CD4-positive, alpha-beta T cell treated with Interleukin-21 for 1 hour (primary cell): Measurements from ENCODE around the gene FBXO40.
A peak's percentile ranks its signal among the peaks of the same experiment; 100 is the strongest.
"Not testable (repeated sequence)": the region's sequence is repeated elsewhere in the genome, so short reads cannot be mapped to it uniquely, and the experiment has no call there.

Experiments
- DNase-seq: peaks from one replicate; pipeline ENCODE4 v3.0.0-alpha.2; 2020

Gene FBXO40, protein sequence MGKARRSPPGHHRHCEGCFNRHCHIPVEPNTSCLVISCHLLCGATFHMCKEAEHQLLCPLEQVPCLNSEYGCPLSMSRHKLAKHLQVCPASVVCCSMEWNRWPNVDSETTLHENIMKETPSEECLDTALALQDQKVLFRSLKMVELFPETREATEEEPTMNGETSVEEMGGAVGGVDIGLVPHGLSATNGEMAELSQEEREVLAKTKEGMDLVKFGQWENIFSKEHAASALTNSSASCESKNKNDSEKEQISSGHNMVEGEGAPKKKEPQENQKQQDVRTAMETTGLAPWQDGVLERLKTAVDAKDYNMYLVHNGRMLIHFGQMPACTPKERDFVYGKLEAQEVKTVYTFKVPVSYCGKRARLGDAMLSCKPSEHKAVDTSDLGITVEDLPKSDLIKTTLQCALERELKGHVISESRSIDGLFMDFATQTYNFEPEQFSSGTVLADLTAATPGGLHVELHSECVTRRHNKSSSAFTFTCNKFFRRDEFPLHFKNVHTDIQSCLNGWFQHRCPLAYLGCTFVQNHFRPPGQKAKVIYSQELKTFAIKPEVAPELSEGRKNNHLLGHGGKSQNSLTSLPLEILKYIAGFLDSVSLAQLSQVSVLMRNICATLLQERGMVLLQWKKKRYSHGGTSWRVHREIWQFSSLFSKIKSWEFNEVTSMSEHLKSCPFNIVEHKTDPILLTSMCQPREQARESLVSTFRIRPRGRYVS

DNA sequence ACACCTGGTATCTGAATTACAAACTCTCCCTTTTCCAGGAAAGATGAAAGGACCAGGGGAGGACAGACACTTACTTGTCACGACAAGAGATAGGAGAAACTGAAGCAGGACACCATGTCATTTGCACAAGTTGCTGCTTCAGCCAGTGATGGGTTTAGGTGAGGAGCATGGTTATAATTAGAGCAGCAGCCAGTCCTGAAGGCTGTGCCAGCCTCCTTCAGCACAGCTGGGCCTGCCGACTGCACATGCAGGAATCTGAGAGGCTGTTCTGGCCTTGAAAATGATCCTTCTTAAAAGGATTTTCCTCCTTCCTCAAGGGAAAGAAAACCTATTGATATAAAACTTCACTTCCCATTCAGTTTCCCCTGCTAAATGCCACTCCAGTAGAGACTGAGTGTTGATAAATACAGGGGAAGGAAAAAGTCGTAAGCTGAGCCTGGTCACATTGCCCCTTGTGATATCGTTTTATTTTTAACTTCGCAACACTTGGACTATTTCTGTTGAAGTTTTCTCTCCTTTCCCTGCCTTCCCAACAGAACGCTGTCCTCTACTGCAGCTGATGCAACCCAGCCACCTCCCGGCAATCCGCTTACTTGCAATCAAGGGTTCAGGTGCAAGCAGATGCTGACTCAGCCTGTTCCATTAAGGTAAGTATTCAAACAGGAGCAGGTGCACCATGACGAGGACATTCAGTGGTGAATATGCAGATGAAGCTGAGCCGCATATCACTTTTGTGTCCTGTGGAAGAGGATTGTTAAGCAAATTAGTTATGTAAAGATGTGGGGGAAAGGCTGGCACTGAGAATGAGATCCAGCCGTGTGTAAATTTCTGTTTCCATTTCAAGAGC is at the start of gene FBXO40:
Gene FBXO40, plus strand, starts transcription at position 524 of the 847 bp plus-strand sequence. CDS start 27,197 bp downstream, outside the sequence.
- DNase-seq, result no peak

DNA sequence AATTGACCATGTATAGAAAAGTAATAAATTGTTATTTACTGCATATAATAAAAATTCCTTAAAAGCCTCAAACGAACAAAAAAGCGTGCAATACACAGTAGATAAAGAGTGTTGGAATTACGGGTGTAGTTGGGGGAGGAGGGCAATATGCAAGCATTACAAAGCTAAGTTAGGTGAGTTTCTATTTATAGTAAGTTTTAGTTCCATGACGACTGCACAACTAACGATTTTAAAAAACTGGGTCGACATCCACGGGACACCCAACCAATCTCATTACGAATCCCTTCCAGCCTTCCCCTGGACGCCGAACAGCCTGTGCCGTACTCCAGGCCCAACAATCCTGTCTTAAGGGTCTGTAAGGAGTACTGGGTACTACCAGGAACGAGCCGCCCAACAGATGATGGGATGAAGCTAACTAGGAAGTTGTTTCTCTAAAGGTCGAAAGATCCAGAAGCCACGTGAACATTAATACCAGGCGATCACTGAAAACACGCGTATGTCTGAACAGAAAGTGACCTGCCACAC is 48.1 kb upstream of the FBXO40 start:
- DNase-seq, result no peak

DNA sequence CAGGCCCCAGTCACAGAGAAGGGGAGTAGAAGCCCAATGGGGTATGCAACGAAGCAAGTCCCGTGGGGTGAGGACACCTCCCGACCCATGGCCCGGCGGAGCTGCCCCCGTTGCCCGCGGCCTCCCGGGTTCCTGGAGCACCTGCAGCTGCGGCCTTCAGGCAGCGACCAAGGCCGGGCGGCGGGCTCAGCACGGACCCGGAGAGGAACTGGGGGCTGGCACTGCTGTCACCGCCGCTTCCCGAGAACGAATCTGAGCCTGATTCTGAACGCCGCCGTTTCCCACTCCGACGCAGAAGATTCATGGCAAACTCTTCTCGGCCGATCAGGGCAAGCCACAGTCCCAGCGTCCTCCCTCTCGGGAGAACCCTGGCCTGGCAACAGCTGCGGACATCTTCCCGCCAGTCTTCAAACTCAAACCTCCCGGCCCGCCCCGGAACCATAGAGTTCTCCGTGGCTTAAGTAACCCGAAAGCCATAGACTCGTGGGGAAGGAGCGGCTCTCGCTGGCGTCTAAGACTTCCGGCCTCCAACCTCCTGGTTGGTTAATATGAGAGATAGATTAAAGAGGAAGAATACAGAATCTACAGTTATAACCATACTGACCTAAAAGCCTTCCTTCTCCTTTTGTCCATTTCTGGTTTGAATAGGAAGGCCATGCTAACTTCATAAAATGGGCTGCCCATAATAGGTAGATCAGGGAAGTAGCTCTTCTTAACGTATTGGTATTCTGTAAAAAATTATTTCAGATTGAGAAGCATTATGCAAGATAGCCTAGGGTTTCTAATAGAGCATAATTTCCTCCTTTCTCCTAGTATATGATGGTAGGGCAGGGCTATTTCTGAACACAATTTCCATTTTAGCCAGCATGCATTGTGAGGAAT is 47.4 kb upstream of the FBXO40 start, which contains the start of gene POLQ:
Gene POLQ, minus strand, starts transcription at position 415 of the 882 bp plus-strand sequence. Its CDS starts 111 bp downstream, at position 304.
- peak; percentile 91 for DNase-seq

DNA sequence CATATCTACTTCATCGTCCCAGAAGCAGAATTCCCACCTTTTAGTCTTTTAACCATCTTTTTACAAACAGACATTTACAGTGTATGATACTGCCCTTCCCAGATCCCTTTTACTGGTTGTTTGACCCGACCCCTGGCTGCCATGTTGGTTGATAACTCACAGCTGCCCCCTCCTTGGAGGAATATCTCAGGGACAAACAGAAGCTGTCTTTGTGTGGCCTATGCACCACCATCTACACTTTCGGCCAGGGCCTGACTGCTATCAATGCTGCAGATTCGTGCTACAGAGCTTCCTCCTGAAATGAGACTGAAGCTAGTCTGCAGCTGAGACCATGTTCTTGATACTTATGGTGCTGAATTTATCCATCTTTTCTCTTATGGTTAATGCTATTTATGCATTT is 40.8 kb upstream of the FBXO40 start:
- DNase-seq, result no peak

DNA sequence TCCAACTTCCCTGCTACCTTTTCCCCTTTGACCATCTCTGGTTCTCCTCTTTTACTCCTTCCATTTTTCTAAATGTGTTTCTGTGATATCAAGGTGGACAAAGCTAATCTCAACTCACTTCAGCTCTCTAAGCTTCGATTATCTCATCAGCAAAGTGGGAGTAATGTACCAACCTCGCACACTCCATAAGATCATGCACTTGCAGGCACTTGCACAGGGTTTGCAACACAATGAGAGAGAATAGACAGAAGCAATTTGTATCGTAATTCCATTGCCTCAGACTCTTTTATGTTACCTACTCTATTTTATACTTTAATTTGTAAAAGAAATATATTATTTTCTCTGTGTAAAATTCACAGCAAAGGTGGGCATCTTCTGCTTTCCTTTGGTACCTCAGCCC is 40.4 kb upstream of the FBXO40 start:
- no peak for DNase-seq

DNA sequence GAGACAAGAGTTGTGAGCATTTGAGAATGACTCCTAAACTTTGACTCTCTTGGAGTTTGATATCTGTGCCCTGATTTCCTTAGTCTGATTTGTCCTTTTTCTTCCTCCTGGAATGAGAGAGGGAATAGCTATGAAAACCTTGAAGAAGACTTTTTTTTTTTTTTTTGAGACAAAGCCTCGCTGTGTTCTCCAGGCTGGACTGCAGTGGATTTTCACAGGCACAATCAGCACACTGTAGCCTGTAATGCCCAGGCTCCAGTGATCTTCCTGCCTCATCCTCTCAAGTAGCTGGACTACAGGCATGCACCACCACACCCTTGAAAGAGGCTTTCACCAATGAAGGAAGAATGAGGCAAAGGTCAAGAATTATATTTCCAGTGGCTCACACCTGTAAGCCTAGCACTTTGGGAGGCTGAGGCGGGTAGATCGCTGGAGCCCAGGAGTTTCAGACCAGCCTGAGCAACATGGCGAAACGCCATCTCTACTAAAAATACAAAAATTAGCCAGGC is 35.7 kb upstream of the FBXO40 start:
- DNase-seq, result no peak

DNA sequence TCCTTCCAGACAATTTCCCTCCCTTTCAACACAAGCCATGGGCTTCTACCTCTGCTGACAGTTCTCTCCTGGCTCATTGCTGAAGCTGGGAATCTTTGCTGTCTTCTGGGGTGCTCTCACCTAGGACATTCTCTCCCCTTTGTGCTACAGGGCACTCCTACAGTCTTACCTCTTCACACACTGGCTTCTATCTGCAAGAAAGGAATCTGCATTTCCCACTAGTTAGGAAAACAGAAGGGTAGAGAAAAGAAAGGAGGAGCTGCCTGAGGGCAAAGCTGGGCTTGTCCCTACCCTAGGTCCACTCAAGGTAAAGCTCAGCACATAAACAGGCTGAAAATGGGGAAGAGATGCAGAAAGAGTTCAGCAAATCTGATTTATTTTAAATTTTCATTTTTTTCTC is 31.0 kb upstream of the FBXO40 start:
- no peak for DNase-seq

DNA sequence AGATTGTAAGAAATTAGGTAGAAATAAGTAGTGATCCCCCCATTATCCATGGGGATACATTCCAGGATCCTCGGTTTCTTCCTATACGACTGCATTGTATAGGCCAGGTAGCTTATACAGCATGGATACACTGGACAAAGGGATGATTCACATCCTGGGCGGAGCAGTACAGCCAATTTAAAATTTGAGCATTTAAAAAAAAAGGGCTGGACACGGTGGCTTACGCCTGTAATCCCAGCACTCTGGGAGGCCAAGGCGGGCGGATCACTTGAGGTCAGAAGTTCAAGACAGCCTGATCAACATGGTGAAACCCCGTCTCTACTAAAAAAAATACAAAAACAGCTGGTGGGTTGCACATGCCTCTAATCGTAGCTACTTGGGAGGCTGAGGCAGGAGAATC is 26.4 kb upstream of the FBXO40 start:
- no peak for DNase-seq

DNA sequence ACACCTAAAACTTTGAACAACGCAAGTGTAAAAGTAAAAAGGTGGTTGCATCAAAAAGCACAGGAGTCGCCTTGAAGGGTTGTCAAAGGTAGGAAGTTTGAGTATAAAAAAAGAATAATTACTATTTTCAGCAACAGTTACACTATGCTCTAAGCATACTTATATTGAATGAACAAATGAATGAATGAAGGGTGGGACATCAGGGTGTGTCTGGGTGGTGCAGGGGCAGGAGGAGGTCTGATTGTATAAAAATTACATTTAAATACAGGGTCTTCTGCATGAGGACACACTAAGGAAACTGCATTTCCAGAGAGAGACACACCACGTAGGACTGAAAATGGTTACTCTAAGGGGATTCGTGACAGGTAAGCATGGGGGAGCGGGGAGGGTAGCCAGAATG is 25.5 kb upstream of the FBXO40 start, which contains the start of gene ARGFX:
Gene ARGFX, plus strand, starts transcription at position 301 of the 400 bp plus-strand sequence. CDS start 2,765 bp downstream, outside the sequence.
- no peak for DNase-seq

DNA sequence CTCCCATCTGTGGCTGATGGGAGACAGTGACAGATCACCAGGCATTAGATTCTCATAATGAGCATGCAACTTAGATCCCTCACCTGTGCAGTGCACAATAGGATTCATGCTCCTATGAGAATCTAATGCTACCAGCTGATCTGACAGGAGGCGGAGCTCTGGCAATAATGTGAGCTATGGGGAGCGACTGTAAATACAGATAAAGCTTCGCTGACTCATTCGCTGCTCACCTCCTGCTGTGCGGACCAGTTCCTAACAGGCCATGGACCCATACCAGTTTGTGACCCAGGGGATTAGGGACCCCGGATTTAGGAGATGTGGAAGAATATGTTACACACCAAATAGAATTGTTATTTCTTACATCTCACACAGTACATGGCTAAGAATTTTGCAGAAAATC is 18.7 kb upstream of the FBXO40 start:
- DNase-seq, result no peak

DNA sequence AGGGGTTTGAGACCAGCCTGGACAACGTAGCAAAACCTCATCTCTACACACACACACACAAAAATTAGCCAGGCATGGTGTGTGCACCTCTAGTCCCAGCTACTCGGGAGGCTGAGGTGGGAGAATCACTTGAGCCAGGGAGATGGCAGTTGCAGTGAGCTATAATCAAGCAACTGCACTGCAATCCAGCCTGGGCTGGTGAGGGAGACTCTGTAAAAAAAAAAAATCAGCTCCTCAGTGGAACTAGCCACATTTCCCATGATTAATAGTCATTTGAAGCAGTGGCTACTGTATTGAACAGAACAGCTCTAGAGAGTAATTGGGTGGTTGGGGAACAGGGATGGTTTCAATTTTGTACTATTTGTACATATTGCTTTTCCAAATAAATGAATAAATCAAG is 11.5 kb upstream of the FBXO40 start:
- DNase-seq, result no peak

DNA sequence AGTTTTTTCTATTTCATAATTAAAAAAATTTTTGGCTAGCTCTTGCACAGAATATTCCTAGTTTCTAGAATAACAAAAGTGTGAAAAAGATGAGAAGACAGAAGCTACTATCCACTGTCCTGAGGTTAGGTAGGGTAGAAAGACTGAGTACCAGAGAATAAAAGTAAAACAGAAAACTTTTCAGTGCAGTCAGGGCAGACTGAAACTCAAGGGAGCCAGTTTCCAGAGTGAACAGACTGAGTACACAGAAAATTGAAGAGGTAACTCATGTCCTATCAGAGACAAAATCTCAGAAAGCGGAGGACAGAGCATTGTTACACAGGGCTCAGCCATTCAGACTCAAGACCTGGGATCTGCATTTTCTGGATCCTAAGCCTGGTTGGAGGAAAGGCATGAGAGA is 8.8 kb upstream of the FBXO40 start:
- no peak for DNase-seq

DNA sequence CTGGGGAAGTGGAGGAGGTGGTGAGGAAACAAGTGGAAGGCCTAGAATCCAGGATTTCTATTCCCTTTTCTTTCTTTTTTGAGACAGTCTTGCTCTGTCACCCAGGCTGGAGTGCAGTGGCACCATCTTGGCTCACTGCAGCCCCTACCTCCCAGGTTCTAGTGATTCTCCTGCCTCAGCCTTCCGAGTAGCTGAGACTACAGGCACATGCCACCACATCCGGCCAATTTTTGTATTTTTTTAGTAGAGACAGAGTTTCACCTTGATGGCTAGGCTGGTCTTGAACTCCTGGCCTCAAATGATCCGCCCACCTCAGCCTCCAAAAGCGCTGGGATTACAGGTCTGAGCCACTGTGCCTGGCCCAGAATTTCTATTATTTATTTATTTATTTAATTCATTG is 627 bp downstream of the FBXO40 start:
- DNase-seq, result not testable (repeated sequence)

DNA sequence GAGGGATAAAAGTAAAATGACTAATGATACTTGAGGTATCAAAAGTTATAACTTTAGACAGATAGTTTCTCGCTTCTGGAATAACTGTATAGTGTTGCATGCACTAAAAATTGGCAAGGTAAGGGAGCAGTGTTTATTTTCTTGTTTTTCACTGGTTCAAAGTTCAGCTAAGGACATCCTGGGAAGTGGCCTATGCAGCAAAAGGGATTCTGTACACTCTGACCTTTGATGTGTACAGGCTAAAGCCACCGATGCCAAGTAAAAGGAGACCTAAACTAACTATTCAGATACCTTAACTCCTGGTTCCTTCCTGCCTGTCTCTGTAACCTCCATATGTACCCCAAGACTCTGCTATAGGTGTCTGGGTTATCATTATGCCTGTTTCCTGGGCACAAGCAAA is 1.7 kb downstream of the FBXO40 start:
- DNase-seq, result no peak

DNA sequence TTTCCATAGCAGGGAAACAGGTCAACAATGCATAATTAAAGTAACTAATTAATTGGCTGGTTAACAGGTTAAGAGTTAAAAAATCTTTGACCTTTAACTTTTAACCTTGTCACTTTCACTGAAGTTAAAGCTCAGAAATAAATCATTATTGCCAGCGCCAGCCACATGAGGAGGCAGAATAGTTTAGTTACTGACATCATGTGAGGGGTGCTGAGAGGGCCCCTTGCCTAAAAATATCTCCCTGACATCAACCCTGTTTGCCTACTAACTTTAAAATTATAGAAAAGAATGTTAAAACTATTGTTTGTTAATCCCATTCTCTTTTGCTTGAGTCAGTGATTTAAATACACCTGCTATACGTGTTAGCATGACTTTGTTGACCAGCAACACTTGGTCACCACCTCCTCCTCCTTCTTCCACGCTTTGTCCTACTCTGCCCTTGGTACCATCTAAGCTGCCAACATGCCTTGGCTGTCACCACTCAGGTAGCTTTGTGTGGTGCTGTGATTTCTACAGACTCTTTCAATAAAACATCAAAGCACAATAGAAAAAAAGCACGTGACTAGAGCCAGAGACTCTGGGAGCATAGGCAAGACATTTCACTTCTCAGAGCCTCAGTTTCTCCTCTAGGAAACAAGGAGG is 2.7 kb downstream of the FBXO40 start:
- DNase-seq, result no peak

DNA sequence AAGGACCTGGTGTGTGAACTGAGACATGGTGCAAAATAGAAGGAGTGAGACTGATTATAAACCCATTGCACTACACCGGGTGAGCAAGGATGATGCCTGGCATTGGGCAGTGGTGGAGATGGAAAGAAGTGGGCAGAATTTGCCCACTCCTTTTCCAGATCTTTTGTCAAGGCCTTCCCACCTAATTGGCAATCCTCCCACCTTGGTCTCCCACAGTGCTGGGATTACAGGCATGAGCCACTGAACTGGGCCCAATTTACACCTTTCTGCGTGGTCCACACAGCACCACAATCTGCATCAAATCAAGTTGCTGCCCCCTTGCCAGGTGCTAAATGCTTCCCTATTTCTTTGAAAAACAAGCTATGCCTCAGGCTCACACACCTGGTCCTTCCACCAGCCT is 5.4 kb downstream of the FBXO40 start:
- DNase-seq, result no peak

DNA sequence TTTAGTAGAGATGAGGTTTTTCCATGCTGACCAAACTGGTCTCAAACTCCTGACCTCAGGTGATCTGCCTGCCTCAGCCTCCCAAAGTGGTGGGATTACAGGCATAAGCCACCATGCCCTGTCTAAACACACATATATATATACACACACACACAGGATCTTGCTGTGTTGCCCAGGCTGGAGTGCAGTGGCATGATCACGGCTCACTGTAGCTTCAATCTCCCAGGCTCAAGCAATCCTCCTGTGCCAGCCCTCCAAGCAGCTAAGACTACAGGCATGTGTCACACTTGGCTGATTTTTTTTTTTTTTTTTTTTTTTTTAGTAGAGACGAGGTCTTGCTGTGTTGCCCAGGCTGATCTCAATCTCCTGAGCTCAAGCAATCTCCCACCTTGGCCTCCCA is 6.7 kb downstream of the FBXO40 start:
- not testable (repeated sequence) for DNase-seq

DNA sequence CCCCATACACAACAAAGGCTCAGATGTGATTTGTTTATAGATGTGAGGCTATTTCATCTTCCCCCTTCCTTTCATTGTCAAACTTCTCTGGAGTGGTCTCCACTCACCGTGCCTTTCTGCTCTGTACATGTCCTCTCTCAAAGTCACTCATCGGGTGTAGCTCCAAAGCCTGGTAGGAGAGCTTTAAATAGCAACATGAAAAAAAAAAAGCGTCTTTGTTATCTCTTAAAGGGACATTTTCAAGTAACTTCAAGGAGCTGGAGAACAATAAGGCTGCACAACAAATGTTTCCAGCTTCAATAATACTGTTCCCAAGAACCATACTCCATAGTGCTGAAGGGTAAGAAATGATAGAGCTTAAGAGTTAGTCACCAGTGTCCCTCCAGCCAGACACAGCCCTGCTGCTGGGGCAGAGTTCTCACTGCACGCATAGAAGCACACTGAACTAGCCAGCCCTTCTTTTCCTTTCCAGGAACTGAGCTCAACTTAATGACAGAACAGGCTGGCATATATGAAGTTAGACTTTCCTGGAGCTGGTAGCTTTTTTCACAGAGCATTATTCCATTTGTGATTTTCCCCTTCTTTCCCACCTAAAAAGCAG is 8.1 kb downstream of the FBXO40 start:
- no peak for DNase-seq

DNA sequence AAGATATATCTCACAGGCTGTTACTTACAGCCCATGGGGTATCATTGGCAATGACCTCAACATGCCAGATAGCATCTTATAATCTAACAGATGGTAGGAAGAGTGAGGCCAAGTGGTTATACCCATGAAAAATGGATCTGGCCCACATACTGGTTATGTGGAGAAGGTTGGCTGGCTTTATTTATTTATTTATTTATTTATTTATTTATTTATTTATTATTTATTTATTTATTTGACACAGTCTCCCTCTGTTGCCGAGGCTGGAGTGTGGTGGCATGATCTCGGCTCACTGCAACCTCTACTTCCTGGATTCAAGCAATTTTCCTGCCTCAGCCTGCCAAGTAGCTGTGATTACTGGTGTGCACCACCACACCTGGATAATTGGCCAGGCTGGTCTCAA is 11.6 kb downstream of the FBXO40 start:
- no peak for DNase-seq

DNA sequence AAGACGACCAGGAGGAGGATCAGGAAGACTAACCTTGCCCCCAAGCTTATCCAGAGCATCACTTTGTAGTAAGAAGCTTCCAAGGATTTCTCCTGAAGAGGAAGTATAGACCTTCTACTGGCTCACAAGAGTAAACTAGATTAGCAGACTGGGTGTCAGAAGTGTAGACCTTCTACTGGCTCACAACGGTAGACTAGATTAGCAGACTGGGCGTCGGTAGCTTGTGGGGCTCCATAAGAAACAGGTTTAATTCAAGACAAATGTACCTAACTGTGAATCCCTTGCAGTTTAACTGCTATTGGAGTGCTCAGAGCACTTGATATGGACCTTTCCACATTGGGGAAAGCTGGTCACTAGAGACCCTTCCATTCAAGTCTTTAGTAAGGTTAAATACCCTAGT is 12.9 kb downstream of the FBXO40 start:
- DNase-seq, result no peak

DNA sequence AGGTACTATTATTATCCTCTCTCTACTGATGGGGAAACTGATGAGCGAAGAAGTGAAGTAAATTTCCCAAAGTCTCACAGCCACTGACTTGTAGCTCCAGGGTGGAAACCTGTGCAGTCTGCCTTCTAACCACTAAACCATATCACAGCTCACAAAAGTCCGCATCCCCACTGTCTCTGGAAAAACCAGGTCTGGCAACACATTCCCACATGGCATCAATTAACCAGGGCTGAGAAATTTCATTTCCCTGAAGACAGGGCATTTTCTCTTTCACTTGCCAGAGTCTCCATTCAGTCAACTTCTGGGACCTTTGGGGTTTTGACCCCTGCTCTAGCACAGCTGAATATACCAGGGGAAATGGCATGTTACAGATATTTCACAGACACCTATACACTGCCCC is 26.5 kb downstream of the FBXO40 start:
- no peak for DNase-seq
